ENCODE results near the gene PANK4.
"Not testable (repeated sequence)": the region's sequence is repeated elsewhere in the genome, so short reads cannot be mapped to it uniquely, and the experiment has no call there.

Gene PANK4

DNA sequence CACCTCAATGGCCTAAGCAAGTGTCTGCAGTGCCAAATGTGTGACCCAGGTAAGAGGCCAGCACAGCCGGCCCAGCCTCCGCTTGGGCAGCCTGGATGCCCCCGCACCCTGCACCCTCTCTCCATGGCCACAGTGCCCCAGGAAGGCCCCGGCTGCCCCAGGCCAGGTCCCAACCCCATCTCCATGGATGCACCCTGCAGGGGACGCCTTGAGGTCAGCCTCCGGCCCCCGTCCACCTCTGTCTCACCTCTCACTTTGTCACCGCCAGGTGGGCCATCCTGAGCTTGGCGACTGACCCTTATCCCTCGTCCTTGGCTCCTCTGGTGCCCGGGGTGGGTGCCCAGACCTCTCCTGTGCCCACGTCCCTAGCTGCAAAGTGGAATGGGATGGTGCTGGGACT lies 32.0 kb upstream of the PANK4 start:
- DNase-seq, result no peak

GRCh38 chr1:2557482-2558400 lies 31.3 kb upstream of the PANK4 start:
- DNase-seq, result no peak

DNA sequence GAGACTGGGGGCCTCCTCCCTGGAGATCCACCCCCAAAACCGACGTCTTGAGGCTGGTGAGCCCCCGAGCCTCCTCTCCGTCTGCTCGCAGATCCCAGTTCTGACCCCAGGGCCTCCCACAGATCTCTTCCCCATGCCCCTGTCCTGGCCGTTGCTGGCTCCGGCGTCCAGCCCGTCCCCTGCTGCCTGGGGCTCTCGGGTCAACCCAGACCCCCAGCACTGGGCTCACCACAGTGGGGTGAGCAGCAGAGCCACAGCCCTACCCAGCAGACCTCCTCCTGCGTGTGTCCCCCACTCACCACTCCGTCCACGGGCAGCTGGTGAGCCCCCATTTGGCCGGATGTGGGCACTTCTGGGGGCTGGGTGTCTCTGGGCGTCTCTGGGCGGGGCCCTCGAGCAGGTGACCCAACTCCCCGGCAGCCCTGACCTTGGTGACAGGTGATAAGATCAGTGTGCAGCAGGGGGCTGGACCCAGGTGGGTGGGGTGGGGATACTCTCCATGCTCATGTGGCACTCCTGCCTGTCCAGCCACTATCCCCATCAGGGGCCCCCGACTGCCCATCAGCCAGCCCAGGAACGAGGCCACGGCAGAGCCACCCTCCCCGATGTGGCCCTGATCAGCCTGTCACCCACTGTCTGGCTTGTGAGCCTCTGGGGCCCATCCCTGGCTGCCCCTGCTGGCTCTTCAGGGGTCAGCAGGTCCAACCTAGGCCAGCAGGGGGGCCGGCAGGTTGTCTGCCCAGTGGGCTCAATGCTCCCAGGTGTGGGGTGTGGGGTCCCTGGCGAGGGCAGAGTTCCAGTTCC lies 30.5 kb upstream of the PANK4 start:
- DNase-seq, result peak; percentile 65

DNA sequence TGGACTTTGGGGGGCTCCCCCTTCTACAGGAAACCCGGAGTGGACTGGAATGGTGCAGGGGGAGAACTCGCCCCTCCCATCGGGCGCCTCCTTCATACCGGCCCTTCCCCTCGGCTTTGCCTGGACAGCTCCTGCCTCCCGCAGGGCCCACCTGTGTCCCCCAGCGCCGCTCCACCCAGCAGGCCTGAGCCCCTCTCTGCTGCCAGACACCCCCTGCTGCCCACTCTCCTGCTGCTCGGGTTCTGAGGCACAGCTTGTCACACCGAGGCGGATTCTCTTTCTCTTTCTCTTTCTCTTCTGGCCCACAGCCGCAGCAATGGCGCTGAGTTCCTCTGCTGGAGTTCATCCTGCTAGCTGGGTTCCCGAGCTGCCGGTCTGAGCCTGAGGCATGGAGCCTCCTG lies 29.9 kb upstream of the PANK4 start, which contains the start of gene TNFRSF14:
Gene TNFRSF14, plus strand, starts transcription at position 95 of the 401 bp plus-strand sequence. Its CDS starts 294 bp downstream, at position 389.
- DNase-seq, result peak; percentile 85

GRCh38 chr1:2555634-2556276 lies 29.4 kb upstream of the PANK4 start:
- peak; percentile 79 for DNase-seq

GRCh38 chr1:2554621-2555387 lies 28.4 kb upstream of the PANK4 start:
- DNase-seq, result peak; percentile 66

DNA sequence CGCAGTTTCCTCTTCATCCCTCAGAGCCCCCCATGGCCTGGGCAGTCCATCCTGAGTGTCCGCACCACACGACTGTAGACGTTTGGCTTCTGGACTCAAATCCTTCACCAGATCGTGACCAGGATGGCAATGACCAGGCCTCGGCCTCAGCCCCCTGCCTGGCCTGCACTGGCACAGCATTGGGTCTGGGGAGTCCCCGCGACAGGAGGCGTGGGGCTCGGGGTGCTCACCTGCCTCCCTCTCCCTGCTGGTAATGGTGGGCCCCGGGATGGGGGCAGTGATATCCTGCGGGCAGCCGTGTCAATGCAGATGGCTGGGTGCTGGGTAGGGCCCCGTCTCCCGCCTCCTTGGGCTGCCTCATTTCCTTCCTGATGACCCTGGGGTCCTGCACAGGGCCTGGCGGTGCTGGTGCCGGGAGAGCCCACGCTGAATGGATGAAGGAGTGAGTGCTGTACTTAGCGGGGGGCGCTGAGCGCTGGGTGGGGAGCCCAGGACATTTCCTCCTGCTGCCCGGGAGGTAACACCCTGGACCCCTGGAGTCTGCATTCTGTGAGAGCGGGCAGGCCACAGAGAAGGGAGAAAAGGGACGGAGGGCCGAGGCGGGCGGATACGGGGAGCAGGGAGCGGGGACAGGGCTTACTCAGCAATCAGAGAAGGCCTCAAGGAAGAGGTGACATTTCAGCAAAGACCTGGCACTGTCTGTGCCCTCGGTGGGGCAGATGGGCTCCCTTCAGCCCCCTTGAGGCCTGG lies 27.6 kb upstream of the PANK4 start:
- no peak for DNase-seq

- DNase-seq, result not testable (repeated sequence)
These were observed 26.7 kb upstream of the PANK4 start for GRCh38 chr1:2553076-2553475.

DNA sequence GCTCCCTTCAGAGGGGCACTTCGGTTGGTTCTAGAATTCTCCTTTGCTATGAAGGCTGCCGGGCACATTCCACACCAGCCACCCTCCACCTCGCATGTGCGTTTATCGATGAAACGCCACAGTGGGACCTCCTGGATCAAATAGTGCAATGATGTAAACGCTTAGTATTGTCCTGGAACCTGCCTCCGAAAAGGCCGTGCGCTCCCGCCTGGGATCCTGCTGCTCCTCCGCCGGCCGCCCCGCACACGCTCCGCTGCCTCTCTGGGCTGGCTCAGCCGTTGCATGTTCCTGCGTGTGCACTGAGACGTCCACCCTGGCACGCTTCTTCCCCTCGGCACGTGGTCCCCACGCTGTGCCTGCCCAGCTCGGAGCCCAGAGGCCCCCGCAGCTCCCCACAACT lies 25.8 kb upstream of the PANK4 start:
- no peak for DNase-seq

- DNase-seq, result not testable (repeated sequence)
These were observed 25.1 kb upstream of the PANK4 start for GRCh38 chr1:2551544-2551943.

DNA sequence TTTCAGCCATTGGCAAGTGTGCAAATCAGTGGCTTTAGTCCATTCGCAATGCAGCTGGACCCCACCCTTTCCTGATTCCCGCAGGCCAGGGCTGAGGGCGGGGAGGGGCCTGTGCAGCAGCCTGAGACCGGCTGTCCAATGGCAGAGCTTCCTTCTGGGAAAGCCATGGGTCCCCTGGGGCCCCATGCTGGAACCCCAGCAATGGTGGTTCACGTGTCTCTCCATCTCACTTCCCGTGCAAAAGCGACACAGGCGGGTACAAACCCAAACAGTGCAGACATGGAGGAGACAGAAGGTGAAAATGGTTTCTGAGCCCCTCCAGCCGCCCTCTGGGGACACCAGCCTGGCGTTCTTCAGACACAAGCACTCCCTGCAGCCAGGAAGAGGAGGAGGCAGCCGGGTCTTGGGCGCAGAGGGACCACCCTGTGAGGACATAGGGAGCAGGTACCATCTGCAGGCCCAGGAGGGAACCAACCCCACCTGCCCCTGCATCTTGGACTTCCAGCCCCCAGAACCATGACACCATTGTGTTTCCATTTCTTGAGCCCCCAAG lies 24.0 kb upstream of the PANK4 start:
- DNase-seq, result not testable (repeated sequence)

- not testable (repeated sequence) for DNase-seq
These were observed 23.1 kb upstream of the PANK4 start for GRCh38 chr1:2549367-2550029.

DNA sequence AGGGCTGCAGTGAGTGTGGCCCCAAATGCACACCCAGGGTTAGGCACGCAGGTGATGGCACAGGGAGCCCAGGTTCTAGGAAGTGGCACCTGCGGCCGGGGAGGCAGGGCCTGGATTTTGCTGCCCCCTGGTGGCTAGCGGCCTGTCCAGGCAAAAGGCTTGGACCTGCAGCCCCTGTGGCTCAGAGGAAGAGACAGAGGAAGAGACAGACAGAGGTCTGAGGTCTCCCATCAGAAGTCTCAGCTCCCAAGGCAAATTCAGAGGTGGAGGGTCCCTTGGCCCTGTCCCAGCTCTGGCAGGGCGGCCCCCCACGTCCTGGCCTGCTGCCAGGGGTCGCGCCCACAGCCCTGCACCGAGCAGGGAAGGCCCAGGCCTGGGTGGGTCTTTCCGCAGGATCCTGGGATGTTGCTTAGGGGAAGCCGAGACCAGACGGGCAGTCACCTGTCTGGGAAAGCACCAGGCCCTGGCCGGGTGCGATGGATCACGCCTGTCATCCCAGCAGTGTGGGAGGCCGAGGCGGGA lies 21.7 kb upstream of the PANK4 start:
- DNase-seq, result peak; percentile 89

DNA sequence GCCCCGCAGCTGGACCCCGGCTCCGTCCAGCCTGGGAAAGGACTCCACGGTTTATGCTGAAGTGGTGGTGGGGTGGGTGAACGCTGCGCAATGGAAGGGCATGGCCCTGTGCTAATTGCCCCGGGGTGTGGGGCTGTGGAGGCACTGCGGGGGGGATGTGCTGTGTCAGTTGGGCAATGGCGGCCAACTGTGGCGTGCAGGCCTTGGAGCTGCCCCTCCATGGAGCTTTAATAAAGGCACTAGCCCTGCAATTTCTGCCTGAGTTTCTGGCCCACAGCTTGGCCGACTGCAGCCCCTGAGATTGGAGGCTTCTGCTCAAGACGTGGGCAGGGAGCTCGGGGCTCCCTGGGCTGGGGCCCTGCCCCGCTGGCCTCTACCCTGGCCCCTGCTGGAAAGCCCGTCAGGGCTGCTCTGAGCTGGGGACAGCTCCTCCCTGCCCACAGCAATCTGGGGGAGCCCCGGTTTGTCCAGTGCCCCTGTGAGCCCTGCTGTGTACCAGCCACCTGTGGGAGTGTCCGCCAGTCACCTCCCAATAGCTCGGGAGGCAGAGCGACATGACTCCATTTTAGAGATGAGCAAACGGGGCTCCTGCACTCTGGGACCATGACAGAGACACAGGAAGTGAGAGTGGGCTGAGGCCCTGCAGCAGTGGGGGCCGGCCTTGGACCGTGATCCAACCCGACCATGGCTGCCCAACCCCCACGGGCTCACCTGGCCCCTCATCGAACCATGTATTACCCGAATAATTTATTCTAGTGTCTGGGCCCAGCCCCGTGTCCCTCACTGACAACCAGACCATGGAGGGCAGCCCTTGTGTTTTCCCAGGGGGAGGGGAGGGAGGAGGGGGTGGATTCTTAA lies 21.0 kb upstream of the PANK4 start:
- DNase-seq, result peak; percentile 59

DNA sequence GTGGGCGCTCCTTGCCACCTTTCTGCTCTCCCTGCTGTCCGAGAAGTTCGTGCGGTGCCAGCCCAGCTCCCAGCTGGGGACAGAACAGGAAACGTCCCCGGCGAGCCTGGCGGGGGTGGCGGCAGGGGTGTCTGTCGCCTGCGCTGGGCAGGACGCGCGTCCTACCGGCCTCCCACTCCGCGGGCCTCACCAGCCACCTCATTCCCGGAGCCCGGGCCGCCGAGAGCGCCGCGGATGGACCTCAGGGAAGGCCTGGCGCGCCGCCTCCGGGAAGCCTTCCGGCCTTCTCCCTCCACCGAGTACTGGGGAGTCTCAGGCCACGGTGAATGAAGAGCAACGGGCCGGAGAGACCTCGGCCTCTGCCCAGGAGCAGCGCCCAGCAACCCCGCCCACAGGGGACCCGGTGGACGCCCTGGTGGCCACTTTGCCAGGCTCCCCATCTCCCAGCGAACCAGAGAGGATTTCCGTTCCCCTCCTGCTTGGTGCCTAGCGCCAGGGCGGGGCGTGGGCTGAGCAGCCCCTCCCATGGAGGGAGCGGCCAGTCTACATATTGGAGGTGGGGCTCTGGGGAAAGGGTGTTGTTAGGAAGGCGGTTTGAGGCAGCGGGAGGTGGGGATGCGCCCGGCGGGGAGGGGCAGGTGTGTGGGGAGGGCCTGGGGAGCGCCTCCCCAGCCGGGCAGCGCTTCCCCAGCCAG lies 20.3 kb upstream of the PANK4 start:
- DNase-seq, result peak; percentile 92

DNA sequence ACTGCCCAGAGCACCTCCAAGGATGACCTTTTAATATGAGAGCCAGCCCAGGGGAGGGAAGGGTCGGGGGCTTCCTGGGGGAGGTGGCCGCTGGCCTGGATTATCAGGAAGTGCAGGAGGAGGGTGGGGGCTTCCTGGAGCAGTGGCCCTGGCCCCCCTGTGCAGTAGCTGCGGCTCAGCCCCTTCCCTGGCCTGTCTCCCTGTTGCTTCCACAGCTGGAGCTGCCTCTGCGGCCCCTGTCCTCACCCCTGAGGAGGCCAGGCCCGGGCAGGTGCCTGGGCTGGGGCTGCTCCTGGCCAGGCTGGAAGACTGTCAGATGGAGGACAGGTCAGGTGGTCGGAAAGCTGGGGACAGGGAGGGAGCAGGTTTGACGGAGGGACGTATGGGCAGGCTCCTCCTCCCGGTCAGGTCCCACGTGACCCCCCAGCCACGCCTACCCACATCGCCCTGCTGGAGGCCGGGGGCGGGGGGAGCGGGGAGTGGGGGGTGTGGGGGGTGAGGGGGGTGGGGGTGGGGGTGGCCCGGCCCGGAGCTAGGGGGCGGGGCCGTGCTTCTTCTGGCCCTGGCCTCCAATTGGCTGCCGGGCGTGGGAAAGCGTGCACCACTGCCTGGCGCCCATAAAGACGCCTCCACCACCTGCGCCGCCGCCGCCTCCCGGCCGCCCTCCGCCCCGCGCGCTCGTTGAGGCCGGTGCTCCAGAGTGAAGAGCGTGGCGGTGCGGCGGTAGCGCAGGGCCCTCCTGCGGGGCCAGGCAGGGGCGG lies 19.5 kb upstream of the PANK4 start:
- peak; percentile 94 for DNase-seq

DNA sequence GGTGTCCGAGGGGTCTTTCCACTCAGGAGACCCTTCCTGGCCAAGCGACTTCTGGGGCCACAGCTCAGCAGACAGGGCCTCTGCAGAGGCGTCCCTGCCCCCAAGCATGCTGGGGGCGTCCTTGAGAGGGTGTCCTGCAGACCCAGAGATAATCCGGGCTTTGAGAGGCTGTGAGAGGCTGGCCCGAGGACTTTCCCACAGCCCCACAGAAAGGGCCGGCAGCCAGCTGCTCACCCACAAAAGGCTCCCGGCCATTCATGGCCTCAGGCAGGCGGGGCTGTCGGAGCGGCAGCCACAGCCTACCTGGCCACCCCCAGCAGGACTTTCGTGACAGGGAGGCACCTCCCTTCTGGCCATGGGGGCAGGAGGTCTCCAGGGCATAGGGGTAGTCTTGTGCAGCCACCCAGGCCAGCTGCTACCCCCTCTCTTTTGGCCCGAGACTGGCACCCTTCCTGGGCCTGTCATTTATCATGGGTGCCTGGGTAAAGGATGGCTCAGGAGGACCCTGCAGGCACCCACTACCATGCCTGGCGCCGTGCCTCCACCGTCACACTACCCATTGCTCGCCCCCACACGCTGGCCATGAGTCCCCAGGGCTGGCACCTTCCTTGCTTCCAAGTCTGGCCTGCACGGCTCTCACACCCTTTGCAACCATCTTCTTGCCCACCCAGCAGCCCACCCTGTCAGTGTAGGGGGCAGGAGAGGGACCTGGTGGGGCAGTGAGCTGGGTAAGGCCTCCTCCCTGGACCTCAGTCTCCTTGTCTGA lies 18.7 kb upstream of the PANK4 start:
- DNase-seq, result no peak

Measured in CD4-positive, alpha-beta T cell treated with Interleukin-17A for 1 hour (primary cell).